SK-N-MC (cell line): ENCODE data around the gene DSCAM.

Source experiments
- EZH2 ChIP-seq: fragments of 200-600 bp; sonication (generic); IDR thresholded peaks from one replicate; pipeline ENCODE4 v1.6.1; 2017; ENCODE audit warnings: antibody characterized with exemption
- POLR2AphosphoS5 ChIP-seq: IDR thresholded peaks from 2 replicates; pipeline ENCODE4 v1.6.1; 2012; ENCODE audit warnings: mild to moderate bottlenecking, low read depth, low read length, borderline replicate concordance

DNA sequence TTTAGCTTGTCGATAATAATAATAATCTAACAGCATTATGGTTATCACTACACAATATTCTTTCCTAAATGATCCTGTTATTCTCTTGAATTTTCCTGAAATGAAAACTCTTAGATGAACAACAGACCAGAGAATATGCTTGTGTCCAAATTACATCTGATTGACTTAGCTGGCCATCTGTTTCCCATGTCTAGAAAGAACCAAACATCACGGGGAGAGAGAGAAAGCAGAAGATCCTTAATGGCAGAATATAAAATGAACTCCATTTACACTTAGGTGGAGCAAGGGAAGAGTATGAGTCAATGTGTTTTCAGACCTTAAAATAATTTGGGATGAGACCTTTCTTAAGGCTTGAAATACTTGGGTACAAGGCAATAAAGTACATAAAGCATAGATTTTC, 162.2 kb downstream of the DSCAM start:
- TF ChIP-seq EZH2, result no peak
- TF ChIP-seq POLR2AphosphoS5, result no peak
